Loucy (cell line): ENCODE results near the gene FRAS1.

Experiments used
- H2AFZ ChIP-seq: fragments of 200-600 bp; sonication (generic); 2 replicates; pipeline ENCODE4 v1.6.0; 2016; ENCODE audit warnings: antibody characterized with exemption, mild to moderate bottlenecking, low read length, moderate library complexity
- H3F3A ChIP-seq: fragments of 200-600 bp; 2 replicates; pipeline ENCODE4 v1.6.0; 2016; ENCODE audit warnings: antibody characterized with exemption, low read depth, mild to moderate bottlenecking
- H3K27me3 ChIP-seq: fragments of 200-600 bp; sonication (generic); 2 replicates; pipeline ENCODE4 v1.6.1; 2014; ENCODE audit warnings: low read length, mild to moderate bottlenecking; ENCODE audit not compliant: insufficient read depth, poor library complexity, severe bottlenecking
- H3K36me3 ChIP-seq: fragments of 200-600 bp; sonication (generic); 2 replicates; pipeline ENCODE4 v1.6.1; 2016; ENCODE audit warnings: low read length; ENCODE audit not compliant: insufficient read depth
- H3K4me1 ChIP-seq: fragments of 200-600 bp; sonication (generic); 2 replicates; pipeline ENCODE4 v1.5.1; 2014; ENCODE audit warnings: low read length, mild to moderate bottlenecking; ENCODE audit not compliant: insufficient read depth, poor library complexity, severe bottlenecking
- H3K4me2 ChIP-seq: fragments of 200-600 bp; sonication (generic); 2 replicates; pipeline ENCODE4 v1.6.0; 2014; ENCODE audit warnings: antibody characterized with exemption, low read length, low read depth, mild to moderate bottlenecking; ENCODE audit not compliant: poor library complexity, severe bottlenecking
- H3K4me3 ChIP-seq: fragments of 200-600 bp; sonication (generic); 2 replicates; pipeline ENCODE4 v1.5.1; 2014; ENCODE audit warnings: low read length, mild to moderate bottlenecking, mixed read lengths; ENCODE audit not compliant: poor library complexity, severe bottlenecking
- H3K79me2 ChIP-seq: fragments of 200-600 bp; sonication (generic); 2 replicates; pipeline ENCODE4 v1.6.1; 2014; ENCODE audit warnings: low read length; ENCODE audit not compliant: insufficient read depth
- H3K9ac ChIP-seq: fragments of 200-600 bp; sonication (generic); 2 replicates; pipeline ENCODE4 v1.6.0; 2014; ENCODE audit warnings: mild to moderate bottlenecking, low read depth, low read length, moderate library complexity; ENCODE audit not compliant: poor library complexity, severe bottlenecking
- H3K9me2 ChIP-seq: fragments of 200-600 bp; sonication (generic); replicated peaks from 2 replicates; pipeline ENCODE4 v1.6.1; 2016; ENCODE audit warnings: low read depth, low read length, mixed read lengths
- H3K9me3 ChIP-seq: fragments of 200-600 bp; sonication (generic); 2 replicates; pipeline ENCODE4 v1.6.1; 2014; ENCODE audit warnings: mild to moderate bottlenecking, antibody characterized with exemption, low read length, low read depth; ENCODE audit not compliant: insufficient read depth
- H4K20me1 ChIP-seq: fragments of 200-600 bp; sonication (generic); 2 replicates; pipeline ENCODE4 v1.6.0; 2014; ENCODE audit warnings: antibody characterized with exemption, low read length, mild to moderate bottlenecking; ENCODE audit not compliant: insufficient read depth, poor library complexity, severe bottlenecking
- CTCF ChIP-seq: fragments of 200-600 bp; sonication (generic); conservative IDR thresholded peaks from 2 replicates; pipeline ENCODE4 v1.5.1; 2014; ENCODE audit warnings: mild to moderate bottlenecking, antibody characterized with exemption, low read length
- EZH2phosphoT487 ChIP-seq: fragments of 200-600 bp; IDR thresholded peaks from 2 replicates; pipeline ENCODE4 v1.6.1; 2018; ENCODE audit warnings: antibody characterized with exemption, mild to moderate bottlenecking, moderate library complexity, borderline replicate concordance

FRAS1 gene

GRCh38 chr4:78155616-78156105 is 98.5 kb downstream of the FRAS1 start:
- H3K36me3 ChIP-seq, result no peaks in the 10 kb centered on the region
- H3K4me1 ChIP-seq, result peaks cover 13% of the 10 kb centered on the region
- no peaks in the 10 kb centered on the region for H3K27me3 ChIP-seq
- peak overlapping the region; percentile 18 for H3K4me2 ChIP-seq
- TF ChIP-seq CTCF (no peak), EZH2phosphoT487 (no peak)
- no peaks in the 10 kb centered on the region for H4K20me1 ChIP-seq
- no peak overlapping the region for H3K4me3 ChIP-seq
- no peak overlapping the region for H2AFZ ChIP-seq
- no peaks in the 10 kb centered on the region for H3F3A ChIP-seq
- no peaks in the 10 kb centered on the region for H3K9me2 ChIP-seq
- H3K9me3 ChIP-seq, result no peaks in the 10 kb centered on the region
- H3K79me2 ChIP-seq, result no peaks in the 10 kb centered on the region
- H3K9ac ChIP-seq, result no peak overlapping the region

DNA sequence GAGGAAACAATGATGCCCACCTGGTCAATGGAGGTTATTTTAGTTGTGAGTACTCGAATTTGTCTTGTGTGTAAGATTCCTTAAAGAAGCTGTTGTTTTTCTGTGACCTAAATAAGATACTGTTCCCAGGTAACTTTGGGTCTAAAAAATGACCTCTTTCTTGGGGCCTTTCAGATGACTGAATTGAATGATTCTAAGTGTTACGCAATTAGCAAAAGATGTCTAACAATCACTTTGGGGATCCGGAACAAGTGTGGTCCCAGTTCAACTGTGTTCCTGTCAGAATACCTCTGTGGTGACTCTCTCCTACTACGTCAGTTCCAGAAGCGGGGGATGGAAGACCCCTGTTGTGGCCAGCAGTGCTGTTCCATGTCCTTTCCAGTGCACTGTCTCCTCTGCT is 99.4 kb downstream of the FRAS1 start:
- no peaks in the 10 kb centered on the region for H4K20me1 ChIP-seq
- no peak overlapping the region for H3K9ac ChIP-seq
- H3K79me2 ChIP-seq, result no peaks in the 10 kb centered on the region
- H3K27me3 ChIP-seq, result no peaks in the 10 kb centered on the region
- no peaks in the 10 kb centered on the region for H3K36me3 ChIP-seq
- no peaks in the 10 kb centered on the region for H3F3A ChIP-seq
- H3K4me1 ChIP-seq, result peaks cover 13% of the 10 kb centered on the region
- no peaks in the 10 kb centered on the region for H3K9me3 ChIP-seq
- no peak overlapping the region for H2AFZ ChIP-seq
- no peak overlapping the region for H3K4me2 ChIP-seq
- H3K9me2 ChIP-seq, result no peaks in the 10 kb centered on the region
- TF ChIP-seq CTCF (no peak), EZH2phosphoT487 (no peak)
- no peak overlapping the region for H3K4me3 ChIP-seq

- TF ChIP-seq EZH2phosphoT487 (no peak), CTCF (no peak)
- no peak overlapping the region for H3K4me3 ChIP-seq
- no peak overlapping the region for H2AFZ ChIP-seq
- H3K36me3 ChIP-seq, result no peaks in the 10 kb centered on the region
- no peaks in the 10 kb centered on the region for H3K9me3 ChIP-seq
- no peaks in the 10 kb centered on the region for H3K79me2 ChIP-seq
- H3K4me1 ChIP-seq, result peaks cover 20% of the 10 kb centered on the region
- no peaks in the 10 kb centered on the region for H3K27me3 ChIP-seq
- H3K9me2 ChIP-seq, result no peaks in the 10 kb centered on the region
- H3K9ac ChIP-seq, result no peak overlapping the region
- H4K20me1 ChIP-seq, result no peaks in the 10 kb centered on the region
- no peaks in the 10 kb centered on the region for H3F3A ChIP-seq
- no peak overlapping the region for H3K4me2 ChIP-seq
Observed at GRCh38 chr4:78162342-78162741, 105.2 kb downstream of the FRAS1 start.
